PFSK-1 (cell line): ENCODE data around the gene DUS2.

Source experiments
- POLR2AphosphoS5 ChIP-seq: IDR thresholded peaks from 2 replicates; pipeline ENCODE4 v1.6.1; 2012; ENCODE audit warnings: low read depth, mild to moderate bottlenecking, control low read depth, low read length, moderate library complexity
- SIN3A ChIP-seq: IDR thresholded peaks from 2 replicates; pipeline ENCODE4 v1.6.1; 2012; ENCODE audit warnings: mild to moderate bottlenecking, low read length, moderate library complexity, borderline replicate concordance; ENCODE audit not compliant: insufficient read depth
- TF ChIP-seq, protein P1 (sequence below), 2 experiments: IDR thresholded peaks; 2 replicates each; pipeline versions ENCODE4 v1.6.1 to v1.8.0; 2011 to 2012; ENCODE audit warnings: low read depth in 2 of 2, low read length in 2 of 2, control low read depth in 1 of 2, inconsistent platforms in 1 of 2, mild to moderate bottlenecking in 1 of 2, moderate library complexity in 1 of 2; ENCODE audit not compliant: insufficient read depth in 1 of 2

DNA sequence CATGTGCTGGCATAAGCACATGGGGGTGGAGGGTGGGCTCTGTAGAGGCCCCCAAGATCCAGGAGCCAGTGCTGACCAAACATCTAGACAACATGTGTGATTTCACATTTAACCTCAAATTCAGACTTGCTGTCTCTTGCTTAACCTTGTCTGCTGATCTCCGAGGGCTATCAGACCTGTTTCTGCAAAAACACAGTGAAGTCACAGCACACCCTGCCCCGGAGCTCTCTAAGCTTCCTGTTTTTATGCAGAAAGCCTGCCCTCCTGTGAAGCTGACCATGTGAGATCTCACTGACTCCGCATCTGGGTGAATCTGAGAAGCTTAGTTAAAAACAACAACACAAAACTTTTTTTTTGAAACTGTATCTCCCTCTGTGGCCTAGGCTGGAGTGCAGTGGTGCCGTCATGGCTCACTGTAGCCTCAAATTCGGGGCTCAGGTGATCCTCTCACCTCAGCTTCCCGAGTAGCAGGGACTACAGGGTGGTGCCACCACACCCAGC lies 17.2 kb upstream of the DUS2 start:
- no peak for TF ChIP-seq POLR2AphosphoS5
- TF ChIP-seq, protein P1, sequence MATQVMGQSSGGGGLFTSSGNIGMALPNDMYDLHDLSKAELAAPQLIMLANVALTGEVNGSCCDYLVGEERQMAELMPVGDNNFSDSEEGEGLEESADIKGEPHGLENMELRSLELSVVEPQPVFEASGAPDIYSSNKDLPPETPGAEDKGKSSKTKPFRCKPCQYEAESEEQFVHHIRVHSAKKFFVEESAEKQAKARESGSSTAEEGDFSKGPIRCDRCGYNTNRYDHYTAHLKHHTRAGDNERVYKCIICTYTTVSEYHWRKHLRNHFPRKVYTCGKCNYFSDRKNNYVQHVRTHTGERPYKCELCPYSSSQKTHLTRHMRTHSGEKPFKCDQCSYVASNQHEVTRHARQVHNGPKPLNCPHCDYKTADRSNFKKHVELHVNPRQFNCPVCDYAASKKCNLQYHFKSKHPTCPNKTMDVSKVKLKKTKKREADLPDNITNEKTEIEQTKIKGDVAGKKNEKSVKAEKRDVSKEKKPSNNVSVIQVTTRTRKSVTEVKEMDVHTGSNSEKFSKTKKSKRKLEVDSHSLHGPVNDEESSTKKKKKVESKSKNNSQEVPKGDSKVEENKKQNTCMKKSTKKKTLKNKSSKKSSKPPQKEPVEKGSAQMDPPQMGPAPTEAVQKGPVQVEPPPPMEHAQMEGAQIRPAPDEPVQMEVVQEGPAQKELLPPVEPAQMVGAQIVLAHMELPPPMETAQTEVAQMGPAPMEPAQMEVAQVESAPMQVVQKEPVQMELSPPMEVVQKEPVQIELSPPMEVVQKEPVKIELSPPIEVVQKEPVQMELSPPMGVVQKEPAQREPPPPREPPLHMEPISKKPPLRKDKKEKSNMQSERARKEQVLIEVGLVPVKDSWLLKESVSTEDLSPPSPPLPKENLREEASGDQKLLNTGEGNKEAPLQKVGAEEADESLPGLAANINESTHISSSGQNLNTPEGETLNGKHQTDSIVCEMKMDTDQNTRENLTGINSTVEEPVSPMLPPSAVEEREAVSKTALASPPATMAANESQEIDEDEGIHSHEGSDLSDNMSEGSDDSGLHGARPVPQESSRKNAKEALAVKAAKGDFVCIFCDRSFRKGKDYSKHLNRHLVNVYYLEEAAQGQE (IDR thresholded peaks at IDR 0.05; ENCODE audit: insufficient read depth in 1 of 2, low read depth in 2 of 2, low read length in 2 of 2): no peak
- no peak for TF ChIP-seq SIN3A
